ENCODE measurements around the gene RAB3IL1.
A peak's percentile ranks its signal among the peaks of the same experiment; 100 is the strongest.

The RAB3IL1 gene

GRCh38 chr11:61893981-61894380 lies 23.4 kb downstream of the RAB3IL1 start:
- DNase-seq (ENCODE audit: low read depth), result peak; percentile 74
- no peak overlapping the region for H3K4me3 ChIP-seq (ENCODE audit: control insufficient read depth, low read depth, low read length)
- TF ChIP-seq CTCF (IDR thresholded peaks at IDR 0.05; ENCODE audit: control insufficient read depth, insufficient read depth, low read depth, low read length, missing control alignments), result no peak

GRCh38 chr11:61892085-61892370 lies 25.3 kb downstream of the RAB3IL1 start:
- no peak for DNase-seq (ENCODE audit: low read depth)
- peak; percentile 6 for TF ChIP-seq CTCF (IDR thresholded peaks at IDR 0.05; ENCODE audit: control insufficient read depth, insufficient read depth, low read depth, low read length, missing control alignments)
- peak overlapping the region; percentile 32 for H3K4me3 ChIP-seq (ENCODE audit: control insufficient read depth, low read depth, low read length)

GRCh38 chr11:61891331-61892084 lies 25.9 kb downstream of the RAB3IL1 start, which contains the start of gene FADS3:
Gene FADS3, minus strand, starts transcription at chr11:61891545. Its CDS starts 164 bp downstream, at chr11:61891381.
- H3K4me3 ChIP-seq (ENCODE audit: control insufficient read depth, low read depth, low read length), result peak within 1 kb of the TSS; percentile 99
- no peak for DNase-seq (ENCODE audit: low read depth)
- no peak for TF ChIP-seq CTCF (IDR thresholded peaks at IDR 0.05; ENCODE audit: control insufficient read depth, insufficient read depth, low read depth, low read length, missing control alignments)

GRCh38 chr11:61890529-61891330 lies 26.6 kb downstream of the RAB3IL1 start:
- H3K4me3 ChIP-seq (ENCODE audit: control insufficient read depth, low read depth, low read length), result peak overlapping the region; percentile 99
- TF ChIP-seq CTCF (IDR thresholded peaks at IDR 0.05; ENCODE audit: control insufficient read depth, insufficient read depth, low read depth, low read length, missing control alignments), result peak; percentile 5
- DNase-seq (ENCODE audit: low read depth), result no peak

- TF ChIP-seq CTCF (IDR thresholded peaks at IDR 0.05; ENCODE audit: control insufficient read depth, insufficient read depth, low read depth, low read length, missing control alignments), result no peak
- DNase-seq (ENCODE audit: low read depth), result no peak
- peak overlapping the region; percentile 99 for H3K4me3 ChIP-seq (ENCODE audit: control insufficient read depth, low read depth, low read length)
These were observed 27.5 kb downstream of the RAB3IL1 start for GRCh38 chr11:61889831-61890230.

GRCh38 chr11:61888590-61888989 lies 28.8 kb downstream of the RAB3IL1 start:
- no peak for DNase-seq (ENCODE audit: low read depth)
- no peak for TF ChIP-seq CTCF (IDR thresholded peaks at IDR 0.05; ENCODE audit: control insufficient read depth, insufficient read depth, low read depth, low read length, missing control alignments)
- H3K4me3 ChIP-seq (ENCODE audit: control insufficient read depth, low read depth, low read length), result no peak overlapping the region

Measured in AG09309 (cell line).